ENCODE results near the gene PKP1.

Gene PKP1

GRCh38 chr1:201305815-201306214, 22.5 kb downstream of the PKP1 start:
- H3K27me3 ChIP-seq (ENCODE audit: control insufficient read depth, insufficient read depth, low read length, poor library complexity, severe bottlenecking) = no peaks in the 10 kb centered on the region
- peaks cover 24% of the 10 kb centered on the region for H3K4me1 ChIP-seq (ENCODE audit: control insufficient read depth, insufficient read depth, low read length)
- 91 to 94% methylated on average over 5 of the region's 5 CpGs for WGBS, 2 experiments
- no peak overlapping the region for H3K4me3 ChIP-seq (ENCODE audit: insufficient read depth, low read depth, low read length)
- H3K9me3 ChIP-seq (ENCODE audit: control insufficient read depth, low read length) = no peaks in the 10 kb centered on the region
- no peak overlapping the region for H3K27ac ChIP-seq (ENCODE audit: insufficient read depth, low read depth, low read length, poor library complexity, severe bottlenecking)
- no peaks in the 10 kb centered on the region for H3K36me3 ChIP-seq (ENCODE audit: control insufficient read depth, insufficient read depth, low read length)

- Histone ChIP-seq H3K27me3 (ENCODE audit: control insufficient read depth, insufficient read depth, low read length, poor library complexity, severe bottlenecking) (no peaks in the 10 kb centered on the region), H3K4me1 (ENCODE audit: control insufficient read depth, insufficient read depth, low read length) (peaks cover 25% of the 10 kb centered on the region), H3K9me3 (ENCODE audit: control insufficient read depth, low read length) (no peaks in the 10 kb centered on the region), H3K4me3 (ENCODE audit: insufficient read depth, low read depth, low read length) (no peak overlapping the region), H3K36me3 (ENCODE audit: control insufficient read depth, insufficient read depth, low read length) (no peaks in the 10 kb centered on the region), H3K27ac (ENCODE audit: insufficient read depth, low read depth, low read length, poor library complexity, severe bottlenecking) (no peak overlapping the region)
- 94 to 96% methylated on average over 9 of the region's 9 CpGs for WGBS, 2 experiments
Measured at GRCh38 chr1:201307231-201307630, 23.9 kb downstream of the PKP1 start.

GRCh38 chr1:201307760-201308499, 24.6 kb downstream of the PKP1 start:
- peaks cover 20% of the 10 kb centered on the region for H3K4me1 ChIP-seq (ENCODE audit: control insufficient read depth, insufficient read depth, low read length)
- no peak overlapping the region for H3K27ac ChIP-seq (ENCODE audit: insufficient read depth, low read depth, low read length, poor library complexity, severe bottlenecking)
- no peaks in the 10 kb centered on the region for H3K9me3 ChIP-seq (ENCODE audit: control insufficient read depth, low read length)
- H3K27me3 ChIP-seq (ENCODE audit: control insufficient read depth, insufficient read depth, low read length, poor library complexity, severe bottlenecking) = no peaks in the 10 kb centered on the region
- no peak overlapping the region for H3K4me3 ChIP-seq (ENCODE audit: insufficient read depth, low read depth, low read length)
- WGBS, 2 experiments = 90% methylated on average over 11 of the region's 11 CpGs
- no peaks in the 10 kb centered on the region for H3K36me3 ChIP-seq (ENCODE audit: control insufficient read depth, insufficient read depth, low read length)

GRCh38 chr1:201309416-201309815, 26.1 kb downstream of the PKP1 start:
- H3K4me1 ChIP-seq (ENCODE audit: control insufficient read depth, insufficient read depth, low read length) = peaks cover 20% of the 10 kb centered on the region

GRCh38 chr1:201310251-201310985, 27.1 kb downstream of the PKP1 start:
- Histone ChIP-seq H3K4me1 (ENCODE audit: control insufficient read depth, insufficient read depth, low read length) (peaks cover 20% of the 10 kb centered on the region), H3K9me3 (ENCODE audit: control insufficient read depth, low read length) (no peaks in the 10 kb centered on the region), H3K4me3 (ENCODE audit: insufficient read depth, low read depth, low read length) (no peak overlapping the region), H3K27ac (ENCODE audit: insufficient read depth, low read depth, low read length, poor library complexity, severe bottlenecking) (no peak overlapping the region), H3K27me3 (ENCODE audit: control insufficient read depth, insufficient read depth, low read length, poor library complexity, severe bottlenecking) (no peaks in the 10 kb centered on the region), H3K36me3 (ENCODE audit: control insufficient read depth, insufficient read depth, low read length) (no peaks in the 10 kb centered on the region)
- 90 to 97% methylated on average over 7 of the region's 7 CpGs for WGBS, 2 experiments

More at GRCh38 chr1:201309416-201309815, 26.1 kb downstream of the PKP1 start:
- Histone ChIP-seq H3K9me3 (ENCODE audit: control insufficient read depth, low read length) (no peaks in the 10 kb centered on the region), H3K27ac (ENCODE audit: insufficient read depth, low read depth, low read length, poor library complexity, severe bottlenecking) (no peak overlapping the region), H3K4me3 (ENCODE audit: insufficient read depth, low read depth, low read length) (no peak overlapping the region), H3K36me3 (ENCODE audit: control insufficient read depth, insufficient read depth, low read length) (no peaks in the 10 kb centered on the region), H3K27me3 (ENCODE audit: control insufficient read depth, insufficient read depth, low read length, poor library complexity, severe bottlenecking) (no peaks in the 10 kb centered on the region)
- 5 to 8% methylated on average over 9 of the region's 9 CpGs for WGBS, 2 experiments

GRCh38 chr1:201310986-201311355, 27.7 kb downstream of the PKP1 start:
- Histone ChIP-seq H3K27me3 (ENCODE audit: control insufficient read depth, insufficient read depth, low read length, poor library complexity, severe bottlenecking) (no peaks in the 10 kb centered on the region), H3K36me3 (ENCODE audit: control insufficient read depth, insufficient read depth, low read length) (no peaks in the 10 kb centered on the region), H3K4me3 (ENCODE audit: insufficient read depth, low read depth, low read length) (no peak overlapping the region), H3K27ac (ENCODE audit: insufficient read depth, low read depth, low read length, poor library complexity, severe bottlenecking) (no peak overlapping the region), H3K9me3 (ENCODE audit: control insufficient read depth, low read length) (no peaks in the 10 kb centered on the region), H3K4me1 (ENCODE audit: control insufficient read depth, insufficient read depth, low read length) (peaks cover 20% of the 10 kb centered on the region)
- 98 to 99% methylated on average over 4 of the region's 4 CpGs for WGBS, 2 experiments

- Histone ChIP-seq H3K4me3 (ENCODE audit: insufficient read depth, low read depth, low read length) (no peak overlapping the region), H3K27me3 (ENCODE audit: control insufficient read depth, insufficient read depth, low read length, poor library complexity, severe bottlenecking) (no peaks in the 10 kb centered on the region), H3K36me3 (ENCODE audit: control insufficient read depth, insufficient read depth, low read length) (no peaks in the 10 kb centered on the region), H3K9me3 (ENCODE audit: control insufficient read depth, low read length) (no peaks in the 10 kb centered on the region), H3K4me1 (ENCODE audit: control insufficient read depth, insufficient read depth, low read length) (peaks cover 20% of the 10 kb centered on the region), H3K27ac (ENCODE audit: insufficient read depth, low read depth, low read length, poor library complexity, severe bottlenecking) (no peak overlapping the region)
- WGBS, 2 experiments = 49 to 50% methylated on average over 8 of the region's 8 CpGs
Measured at GRCh38 chr1:201311356-201312011, 28.2 kb downstream of the PKP1 start.

- Histone ChIP-seq H3K27me3 (ENCODE audit: control insufficient read depth, insufficient read depth, low read length, poor library complexity, severe bottlenecking) (no peaks in the 10 kb centered on the region), H3K27ac (ENCODE audit: insufficient read depth, low read depth, low read length, poor library complexity, severe bottlenecking) (no peak overlapping the region), H3K36me3 (ENCODE audit: control insufficient read depth, insufficient read depth, low read length) (no peaks in the 10 kb centered on the region), H3K9me3 (ENCODE audit: control insufficient read depth, low read length) (no peaks in the 10 kb centered on the region), H3K4me3 (ENCODE audit: insufficient read depth, low read depth, low read length) (no peak overlapping the region), H3K4me1 (ENCODE audit: control insufficient read depth, insufficient read depth, low read length) (peaks cover 20% of the 10 kb centered on the region)
- 92 to 96% methylated on average over 7 of the region's 7 CpGs for WGBS, 2 experiments
Measured at GRCh38 chr1:201312298-201312697, 29.0 kb downstream of the PKP1 start.

GRCh38 chr1:201313086-201313485, 29.8 kb downstream of the PKP1 start:
- 94 to 95% methylated on average over 16 of the region's 16 CpGs for WGBS, 2 experiments

GRCh38 chr1:201316556-201316955, 33.2 kb downstream of the PKP1 start:
- WGBS, 2 experiments = 92 to 97% methylated on average over 5 of the region's 5 CpGs
- Histone ChIP-seq H3K27me3 (ENCODE audit: control insufficient read depth, insufficient read depth, low read length, poor library complexity, severe bottlenecking) (no peaks in the 10 kb centered on the region), H3K27ac (ENCODE audit: insufficient read depth, low read depth, low read length, poor library complexity, severe bottlenecking) (no peak overlapping the region), H3K4me1 (ENCODE audit: control insufficient read depth, insufficient read depth, low read length) (no peaks in the 10 kb centered on the region), H3K9me3 (ENCODE audit: control insufficient read depth, low read length) (no peaks in the 10 kb centered on the region), H3K4me3 (ENCODE audit: insufficient read depth, low read depth, low read length) (no peak overlapping the region), H3K36me3 (ENCODE audit: control insufficient read depth, insufficient read depth, low read length) (no peaks in the 10 kb centered on the region)

More at GRCh38 chr1:201313086-201313485, 29.8 kb downstream of the PKP1 start:
- Histone ChIP-seq H3K9me3 (ENCODE audit: control insufficient read depth, low read length) (no peaks in the 10 kb centered on the region), H3K27me3 (ENCODE audit: control insufficient read depth, insufficient read depth, low read length, poor library complexity, severe bottlenecking) (no peaks in the 10 kb centered on the region), H3K4me3 (ENCODE audit: insufficient read depth, low read depth, low read length) (no peak overlapping the region), H3K36me3 (ENCODE audit: control insufficient read depth, insufficient read depth, low read length) (no peaks in the 10 kb centered on the region), H3K27ac (ENCODE audit: insufficient read depth, low read depth, low read length, poor library complexity, severe bottlenecking) (no peak overlapping the region), H3K4me1 (ENCODE audit: control insufficient read depth, insufficient read depth, low read length) (peaks cover 16% of the 10 kb centered on the region)
